ENCODE results near the gene PI3.

DNA sequence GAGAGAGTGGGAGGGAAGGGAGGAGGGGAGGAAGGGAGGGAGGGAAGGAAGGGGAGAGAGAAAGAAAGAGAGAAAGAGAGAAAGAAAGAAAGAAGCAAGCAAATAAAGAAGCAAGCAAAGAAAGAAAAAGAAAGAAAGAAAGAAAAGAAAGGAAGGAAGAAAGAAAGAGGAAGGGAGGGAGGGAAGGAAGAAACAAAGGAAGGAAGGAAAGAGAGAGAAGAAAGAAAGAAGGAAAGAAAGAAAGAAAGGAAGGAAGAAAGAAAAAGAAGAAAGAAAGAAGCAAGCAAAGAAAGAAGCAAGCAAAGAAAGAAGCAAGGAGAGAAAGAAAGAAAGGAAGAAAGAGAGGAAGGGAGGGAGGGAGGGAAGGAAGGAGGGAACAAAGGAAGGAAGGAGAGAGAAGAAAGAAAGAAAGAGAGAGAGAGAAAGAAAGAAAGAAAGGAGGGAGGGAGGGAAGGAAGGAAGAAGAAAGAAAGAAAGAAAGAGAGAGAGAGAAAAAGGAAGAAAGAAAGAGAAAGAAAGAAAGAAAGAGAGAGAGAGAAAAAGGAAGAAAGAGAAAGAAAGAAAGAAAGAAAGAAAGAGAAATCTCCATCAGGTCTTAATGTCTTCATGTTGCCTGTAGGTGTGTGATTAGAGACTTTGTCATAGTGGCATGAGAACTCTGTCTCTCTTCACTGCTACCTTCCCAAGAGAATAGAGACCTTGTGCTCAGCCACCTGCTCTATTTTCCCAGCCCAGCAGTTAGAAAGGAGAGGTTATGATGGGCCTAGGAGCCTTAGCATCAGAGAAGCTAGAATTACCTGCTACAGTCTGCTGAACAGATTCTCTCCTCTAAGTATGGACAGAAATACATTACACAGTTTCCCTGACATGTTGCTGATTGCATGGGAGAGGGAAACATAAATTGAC is 37.1 kb downstream of the PI3 start:
- TF ChIP-seq, protein P1, sequence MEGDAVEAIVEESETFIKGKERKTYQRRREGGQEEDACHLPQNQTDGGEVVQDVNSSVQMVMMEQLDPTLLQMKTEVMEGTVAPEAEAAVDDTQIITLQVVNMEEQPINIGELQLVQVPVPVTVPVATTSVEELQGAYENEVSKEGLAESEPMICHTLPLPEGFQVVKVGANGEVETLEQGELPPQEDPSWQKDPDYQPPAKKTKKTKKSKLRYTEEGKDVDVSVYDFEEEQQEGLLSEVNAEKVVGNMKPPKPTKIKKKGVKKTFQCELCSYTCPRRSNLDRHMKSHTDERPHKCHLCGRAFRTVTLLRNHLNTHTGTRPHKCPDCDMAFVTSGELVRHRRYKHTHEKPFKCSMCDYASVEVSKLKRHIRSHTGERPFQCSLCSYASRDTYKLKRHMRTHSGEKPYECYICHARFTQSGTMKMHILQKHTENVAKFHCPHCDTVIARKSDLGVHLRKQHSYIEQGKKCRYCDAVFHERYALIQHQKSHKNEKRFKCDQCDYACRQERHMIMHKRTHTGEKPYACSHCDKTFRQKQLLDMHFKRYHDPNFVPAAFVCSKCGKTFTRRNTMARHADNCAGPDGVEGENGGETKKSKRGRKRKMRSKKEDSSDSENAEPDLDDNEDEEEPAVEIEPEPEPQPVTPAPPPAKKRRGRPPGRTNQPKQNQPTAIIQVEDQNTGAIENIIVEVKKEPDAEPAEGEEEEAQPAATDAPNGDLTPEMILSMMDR (IDR thresholded peaks at IDR 0.05): no peak
- TF ChIP-seq MYC (IDR thresholded peaks at IDR 0.05; ENCODE audit: borderline replicate concordance, low read length) (no peak), MAFK (IDR thresholded peaks at IDR 0.05; ENCODE audit: partially characterized antibody) (no peak), FOSB (CRISPR knock-in tag; IDR thresholded peaks at IDR 0.05) (no peak), RNF2 (IDR thresholded peaks at IDR 0.05; ENCODE audit: borderline replicate concordance, low read depth) (no peak), POLR2A (IDR thresholded peaks at IDR 0.05; ENCODE audit: low read length) (no peak), RAD21 (conservative IDR thresholded peaks at IDR 0.05 in 1 of 2, IDR thresholded peaks at IDR 0.05 in 1 of 2) (no peak), HOXA7 (CRISPR knock-in tag; IDR thresholded peaks at IDR 0.05) (no peak), HDAC2 (IDR thresholded peaks at IDR 0.05) (no peak)
- TF ChIP-seq, protein P2, sequence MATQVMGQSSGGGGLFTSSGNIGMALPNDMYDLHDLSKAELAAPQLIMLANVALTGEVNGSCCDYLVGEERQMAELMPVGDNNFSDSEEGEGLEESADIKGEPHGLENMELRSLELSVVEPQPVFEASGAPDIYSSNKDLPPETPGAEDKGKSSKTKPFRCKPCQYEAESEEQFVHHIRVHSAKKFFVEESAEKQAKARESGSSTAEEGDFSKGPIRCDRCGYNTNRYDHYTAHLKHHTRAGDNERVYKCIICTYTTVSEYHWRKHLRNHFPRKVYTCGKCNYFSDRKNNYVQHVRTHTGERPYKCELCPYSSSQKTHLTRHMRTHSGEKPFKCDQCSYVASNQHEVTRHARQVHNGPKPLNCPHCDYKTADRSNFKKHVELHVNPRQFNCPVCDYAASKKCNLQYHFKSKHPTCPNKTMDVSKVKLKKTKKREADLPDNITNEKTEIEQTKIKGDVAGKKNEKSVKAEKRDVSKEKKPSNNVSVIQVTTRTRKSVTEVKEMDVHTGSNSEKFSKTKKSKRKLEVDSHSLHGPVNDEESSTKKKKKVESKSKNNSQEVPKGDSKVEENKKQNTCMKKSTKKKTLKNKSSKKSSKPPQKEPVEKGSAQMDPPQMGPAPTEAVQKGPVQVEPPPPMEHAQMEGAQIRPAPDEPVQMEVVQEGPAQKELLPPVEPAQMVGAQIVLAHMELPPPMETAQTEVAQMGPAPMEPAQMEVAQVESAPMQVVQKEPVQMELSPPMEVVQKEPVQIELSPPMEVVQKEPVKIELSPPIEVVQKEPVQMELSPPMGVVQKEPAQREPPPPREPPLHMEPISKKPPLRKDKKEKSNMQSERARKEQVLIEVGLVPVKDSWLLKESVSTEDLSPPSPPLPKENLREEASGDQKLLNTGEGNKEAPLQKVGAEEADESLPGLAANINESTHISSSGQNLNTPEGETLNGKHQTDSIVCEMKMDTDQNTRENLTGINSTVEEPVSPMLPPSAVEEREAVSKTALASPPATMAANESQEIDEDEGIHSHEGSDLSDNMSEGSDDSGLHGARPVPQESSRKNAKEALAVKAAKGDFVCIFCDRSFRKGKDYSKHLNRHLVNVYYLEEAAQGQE (IDR thresholded peaks at IDR 0.05): no peak

Data from A549 (cell line).